ENCODE data around the gene CC2D1B. TPM values are rescaled to one million over a fixed set of nuclear protein-coding genes. Genes with fewer than 3 reads are reported as not detected.

The CC2D1B gene
- total and polyA plus RNA-seq, 9 of the 15 experiments (the other 6 are each of a cell fraction or from before 2014, with no cell fraction given): 1.2 to 33.6 (median 25.5) TPM

GRCh38 chr1:52365746-52366516, at the start of gene CC2D1B (continued):
- peak; percentile 43 for TF ChIP-seq PRDM10 (IDR thresholded peaks at IDR 0.05; ENCODE audit: partially characterized antibody)
- TF ChIP-seq, protein P1, sequence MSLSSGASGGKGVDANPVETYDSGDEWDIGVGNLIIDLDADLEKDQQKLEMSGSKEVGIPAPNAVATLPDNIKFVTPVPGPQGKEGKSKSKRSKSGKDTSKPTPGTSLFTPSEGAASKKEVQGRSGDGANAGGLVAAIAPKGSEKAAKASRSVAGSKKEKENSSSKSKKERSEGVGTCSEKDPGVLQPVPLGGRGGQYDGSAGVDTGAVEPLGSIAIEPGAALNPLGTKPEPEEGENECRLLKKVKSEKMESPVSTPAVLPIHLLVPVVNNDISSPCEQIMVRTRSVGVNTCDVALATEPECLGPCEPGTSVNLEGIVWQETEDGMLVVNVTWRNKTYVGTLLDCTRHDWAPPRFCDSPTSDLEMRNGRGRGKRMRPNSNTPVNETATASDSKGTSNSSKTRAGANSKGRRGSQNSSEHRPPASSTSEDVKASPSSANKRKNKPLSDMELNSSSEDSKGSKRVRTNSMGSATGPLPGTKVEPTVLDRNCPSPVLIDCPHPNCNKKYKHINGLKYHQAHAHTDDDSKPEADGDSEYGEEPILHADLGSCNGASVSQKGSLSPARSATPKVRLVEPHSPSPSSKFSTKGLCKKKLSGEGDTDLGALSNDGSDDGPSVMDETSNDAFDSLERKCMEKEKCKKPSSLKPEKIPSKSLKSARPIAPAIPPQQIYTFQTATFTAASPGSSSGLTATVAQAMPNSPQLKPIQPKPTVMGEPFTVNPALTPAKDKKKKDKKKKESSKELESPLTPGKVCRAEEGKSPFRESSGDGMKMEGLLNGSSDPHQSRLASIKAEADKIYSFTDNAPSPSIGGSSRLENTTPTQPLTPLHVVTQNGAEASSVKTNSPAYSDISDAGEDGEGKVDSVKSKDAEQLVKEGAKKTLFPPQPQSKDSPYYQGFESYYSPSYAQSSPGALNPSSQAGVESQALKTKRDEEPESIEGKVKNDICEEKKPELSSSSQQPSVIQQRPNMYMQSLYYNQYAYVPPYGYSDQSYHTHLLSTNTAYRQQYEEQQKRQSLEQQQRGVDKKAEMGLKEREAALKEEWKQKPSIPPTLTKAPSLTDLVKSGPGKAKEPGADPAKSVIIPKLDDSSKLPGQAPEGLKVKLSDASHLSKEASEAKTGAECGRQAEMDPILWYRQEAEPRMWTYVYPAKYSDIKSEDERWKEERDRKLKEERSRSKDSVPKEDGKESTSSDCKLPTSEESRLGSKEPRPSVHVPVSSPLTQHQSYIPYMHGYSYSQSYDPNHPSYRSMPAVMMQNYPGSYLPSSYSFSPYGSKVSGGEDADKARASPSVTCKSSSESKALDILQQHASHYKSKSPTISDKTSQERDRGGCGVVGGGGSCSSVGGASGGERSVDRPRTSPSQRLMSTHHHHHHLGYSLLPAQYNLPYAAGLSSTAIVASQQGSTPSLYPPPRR (CRISPR knock-in tag; IDR thresholded peaks at IDR 0.05; ENCODE audit: borderline replicate concordance): no peak
- TF ChIP-seq, protein P2, sequence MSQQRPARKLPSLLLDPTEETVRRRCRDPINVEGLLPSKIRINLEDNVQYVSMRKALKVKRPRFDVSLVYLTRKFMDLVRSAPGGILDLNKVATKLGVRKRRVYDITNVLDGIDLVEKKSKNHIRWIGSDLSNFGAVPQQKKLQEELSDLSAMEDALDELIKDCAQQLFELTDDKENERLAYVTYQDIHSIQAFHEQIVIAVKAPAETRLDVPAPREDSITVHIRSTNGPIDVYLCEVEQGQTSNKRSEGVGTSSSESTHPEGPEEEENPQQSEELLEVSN (IDR thresholded peaks at IDR 0.05; ENCODE audit: borderline replicate concordance in 1 of 2, extremely low read depth in 1 of 2, insufficient read depth in 1 of 2, insufficient read length in 1 of 2, low read depth in 1 of 2, low read length in 1 of 2, poor library complexity in 1 of 2, severe bottlenecking in 1 of 2): peak in 1 of 2 experiments; percentile 80
- TF ChIP-seq ZNF766 (CRISPR knock-in tag; conservative IDR thresholded peaks at IDR 0.05): no peak
- peak; percentile 98 for TF ChIP-seq RAD51 (IDR thresholded peaks at IDR 0.05; ENCODE audit: borderline replicate concordance, low read depth)
- TF ChIP-seq ZNF263 (CRISPR knock-in tag; IDR thresholded peaks at IDR 0.05; ENCODE audit: borderline replicate concordance): no peak; the same call in 1 of the 2 replicates
- TF ChIP-seq NCOA4 (IDR thresholded peaks at IDR 0.05; ENCODE audit: partially characterized antibody): no peak
- TF ChIP-seq ZNF217 (CRISPR knock-in tag; IDR thresholded peaks at IDR 0.05): peak; percentile 73; the same call in 1 of the 2 replicates
- TF ChIP-seq TRIM28 (IDR thresholded peaks at IDR 0.05): no peak
- TF ChIP-seq SP1 (CRISPR knock-in tag; IDR thresholded peaks at IDR 0.05): peak; percentile 90; the same call in 1 of the 2 replicates
- TF ChIP-seq ZNF740 (CRISPR knock-in tag; IDR thresholded peaks at IDR 0.05): 0 out of 2 replicates have a peak, but pooled peaks have one; percentile 38
- no peak for TF ChIP-seq ZNF740 (tag; IDR thresholded peaks at IDR 0.05)
- peak; percentile 79; the same call in 1 of the 2 replicates for TF ChIP-seq ZNF830 (CRISPR knock-in tag; IDR thresholded peaks at IDR 0.05)
- peak in 1 of 2 experiments; percentile 15; a peak in 1 of 4 replicates for TF ChIP-seq RAD21 (CRISPR knock-in tag; conservative IDR thresholded peaks at IDR 0.05 in 1 of 2, IDR thresholded peaks at IDR 0.05 in 1 of 2)
- TF ChIP-seq ZNF197 (CRISPR knock-in tag; IDR thresholded peaks at IDR 0.05; ENCODE audit: low read depth): no peak
